ENCODE data around the gene LHX6. TPM values are rescaled to one million over a fixed set of nuclear protein-coding genes. Genes with fewer than 3 reads are reported as not detected.

LHX6 gene
- polyA plus RNA-seq, 3 donors, result 3.7 to 4.8 (median 4.5) TPM

GRCh38 chr9:122155796-122156195, 73.0 kb downstream of the LHX6 start:
- no peak for DNase-seq

Other genes starting within 250 kb of the LHX6 start
- 1 to 10 TPM; 6.2 to 8.9 (median 8.5) TPM for gene TTLL11, start 135.6 kb downstream of the LHX6 start, polyA plus RNA-seq (ENCODE audit: insufficient read length in 3 of 3)
- 10 to 100 TPM; 79.0 to 93.6 (median 80.4) TPM for gene NDUFA8, start 69.2 kb downstream of the LHX6 start, polyA plus RNA-seq (ENCODE audit: insufficient read length in 3 of 3)
- 1 to 10 TPM; 2.6 to 4.1 (median 3.5) TPM for gene MORN5, start 69.0 kb downstream of the LHX6 start, polyA plus RNA-seq (ENCODE audit: insufficient read length in 3 of 3)
- gene RBM18, start 35.9 kb upstream of the LHX6 start, polyA plus RNA-seq (ENCODE audit: insufficient read length in 3 of 3), result 10 to 100 TPM; 31.9 to 33.4 (median 33.3) TPM
- gene MRRF, start 35.9 kb upstream of the LHX6 start, polyA plus RNA-seq (ENCODE audit: insufficient read length in 3 of 3), result 10 to 100 TPM; 38.4 to 53.4 (median 46.6) TPM
- gene PTGS1, start 142.1 kb upstream of the LHX6 start, polyA plus RNA-seq (ENCODE audit: insufficient read length in 3 of 3), result 1 to 10 TPM; 3.9 to 5.3 (median 4.4) TPM
- gene OR1J1, start 249.0 kb upstream of the LHX6 start, polyA plus RNA-seq (ENCODE audit: insufficient read length in 3 of 3), result not detected

Measured in renal pelvis (tissue), 4 donors.